Ishikawa (cell line): ENCODE data around the gene EYS.

Experiments used
- EP300 ChIP-seq: IDR thresholded peaks from 2 replicates; pipeline ENCODE4 v1.6.1; 2012; ENCODE audit warnings: borderline replicate concordance
- TEAD4 ChIP-seq: IDR thresholded peaks from 2 replicates; pipeline ENCODE4 v1.6.1; 2012
- ZBTB7A ChIP-seq: IDR thresholded peaks from 2 replicates; pipeline ENCODE4 v1.6.1; 2012; ENCODE audit warnings: low read depth

DNA sequence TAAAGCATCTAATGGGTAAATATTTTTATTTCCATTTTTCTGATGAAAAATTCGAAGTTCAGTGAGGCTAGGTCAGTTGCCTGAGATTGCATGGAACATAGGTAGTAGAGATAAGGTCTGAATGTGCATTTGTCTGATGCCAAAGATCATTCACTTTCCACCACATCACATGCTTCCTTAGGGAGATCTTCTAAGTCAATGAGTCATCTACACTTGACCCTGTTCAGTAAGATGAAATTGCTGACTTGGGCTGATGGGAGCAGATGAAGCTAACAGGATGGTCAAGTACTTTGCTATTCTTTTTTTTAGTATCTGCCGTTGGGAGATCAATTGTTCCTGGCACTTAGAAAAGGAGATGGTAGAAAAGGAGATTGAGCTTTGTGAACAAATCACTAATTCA, 1560.2 kb downstream of the EYS start:
- TF ChIP-seq EP300: no peak
- TF ChIP-seq TEAD4: no peak
- TF ChIP-seq ZBTB7A: no peak
